ENCODE measurements around the gene GPRIN1.

Gene GPRIN1

GRCh38 chr5:176636426-176636825 lies 26.5 kb upstream of the GPRIN1 start:
- TF ChIP-seq CTCF (conservative IDR thresholded peaks at IDR 0.05; ENCODE audit: low read depth, low read length), result no peak
- no peak overlapping the region for H3K27ac ChIP-seq
- H3K9ac ChIP-seq, result no peak overlapping the region
- no peaks in the 10 kb centered on the region for H4K20me1 ChIP-seq (ENCODE audit: insufficient read depth)
- H3K27me3 ChIP-seq (ENCODE audit: insufficient read depth, low read depth), result peaks cover 3% of the 10 kb centered on the region; the same call in 1 of the 2 replicates
- H3K4me2 ChIP-seq, result no peak overlapping the region
- H2AFZ ChIP-seq (ENCODE audit: low read depth), result no peak overlapping the region
- no peak overlapping the region for H3K4me3 ChIP-seq (IDR thresholded peaks at IDR 0.05; ENCODE audit: insufficient read depth, low read depth, low read length)
- no peaks in the 10 kb centered on the region for H3K79me2 ChIP-seq (ENCODE audit: insufficient read depth, low read depth)
- no peaks in the 10 kb centered on the region for H3K36me3 ChIP-seq (ENCODE audit: insufficient read depth)
- H3K4me1 ChIP-seq (ENCODE audit: low read depth, poor library complexity, severe bottlenecking), result no peaks in the 10 kb centered on the region

GRCh38 chr5:176633598-176633997 lies 23.6 kb upstream of the GPRIN1 start:
- H4K20me1 ChIP-seq (ENCODE audit: insufficient read depth), result no peaks in the 10 kb centered on the region
- H3K27me3 ChIP-seq (ENCODE audit: insufficient read depth, low read depth), result peaks cover 3% of the 10 kb centered on the region; the same call in 1 of the 2 replicates
- no peak overlapping the region for H3K9ac ChIP-seq
- H3K4me3 ChIP-seq (IDR thresholded peaks at IDR 0.05; ENCODE audit: insufficient read depth, low read depth, low read length), result no peak overlapping the region
- no peaks in the 10 kb centered on the region for H3K36me3 ChIP-seq (ENCODE audit: insufficient read depth)
- no peak overlapping the region for H3K4me2 ChIP-seq
- no peak for TF ChIP-seq CTCF (conservative IDR thresholded peaks at IDR 0.05; ENCODE audit: low read depth, low read length)
- no peak overlapping the region for H2AFZ ChIP-seq (ENCODE audit: low read depth)
- H3K4me1 ChIP-seq (ENCODE audit: low read depth, poor library complexity, severe bottlenecking), result no peaks in the 10 kb centered on the region
- H3K27ac ChIP-seq, result no peak overlapping the region
- H3K79me2 ChIP-seq (ENCODE audit: insufficient read depth, low read depth), result no peaks in the 10 kb centered on the region

- no peak for TF ChIP-seq CTCF (conservative IDR thresholded peaks at IDR 0.05; ENCODE audit: low read depth, low read length)
- H3K36me3 ChIP-seq (ENCODE audit: insufficient read depth), result no peaks in the 10 kb centered on the region
- no peak overlapping the region for H3K27ac ChIP-seq
- no peaks in the 10 kb centered on the region for H3K4me1 ChIP-seq (ENCODE audit: low read depth, poor library complexity, severe bottlenecking)
- H2AFZ ChIP-seq (ENCODE audit: low read depth), result no peak overlapping the region
- H3K4me3 ChIP-seq (IDR thresholded peaks at IDR 0.05; ENCODE audit: insufficient read depth, low read depth, low read length), result no peak overlapping the region
- H3K4me2 ChIP-seq, result no peak overlapping the region
- no peaks in the 10 kb centered on the region for H3K79me2 ChIP-seq (ENCODE audit: insufficient read depth, low read depth)
- peaks cover 3% of the 10 kb centered on the region; the same call in 1 of the 2 replicates for H3K27me3 ChIP-seq (ENCODE audit: insufficient read depth, low read depth)
- H3K9ac ChIP-seq, result no peak overlapping the region
- H4K20me1 ChIP-seq (ENCODE audit: insufficient read depth), result no peaks in the 10 kb centered on the region
These were observed 22.8 kb upstream of the GPRIN1 start for GRCh38 chr5:176632745-176633144.

DNA sequence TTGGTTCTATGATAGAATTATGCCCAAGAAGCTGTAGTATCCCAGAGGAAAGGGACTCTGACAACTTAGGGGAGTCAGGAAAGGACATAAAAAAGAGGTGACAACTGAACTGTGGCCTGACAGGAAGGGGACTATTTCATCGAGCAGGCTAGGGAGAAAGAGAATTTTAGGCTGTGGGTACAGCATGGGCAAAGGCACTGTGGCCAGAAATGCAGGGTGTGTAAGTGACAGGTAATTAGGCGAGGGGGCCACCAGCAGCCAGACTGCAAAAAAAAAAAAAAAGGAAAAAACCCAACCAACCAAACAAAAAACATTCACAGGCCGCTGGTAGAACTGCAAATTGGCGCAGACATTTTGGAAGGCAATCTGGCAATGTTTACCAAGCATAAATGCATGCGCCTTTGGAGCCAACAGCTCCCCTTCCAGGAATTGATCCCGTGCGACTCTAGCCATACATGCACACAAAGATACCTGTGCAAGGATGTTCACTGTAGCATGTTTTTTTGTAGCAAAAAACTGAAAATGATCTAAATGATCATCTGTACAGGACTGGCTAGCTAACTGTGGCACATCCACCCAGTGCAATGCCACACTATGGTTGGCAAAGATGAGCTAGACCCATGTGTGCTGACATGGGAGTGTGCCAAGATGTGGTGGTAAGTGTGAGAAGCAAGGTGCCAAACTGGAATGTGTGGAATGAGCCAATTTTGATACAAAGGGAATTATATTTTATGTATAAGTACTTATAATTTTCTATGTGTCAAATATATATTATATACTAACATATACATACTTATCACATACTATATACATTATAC lies 21.6 kb upstream of the GPRIN1 start:
- Histone ChIP-seq H3K4me2 (no peak overlapping the region), H3K79me2 (ENCODE audit: insufficient read depth, low read depth) (no peaks in the 10 kb centered on the region), H3K27me3 (ENCODE audit: insufficient read depth, low read depth) (peaks cover 3% of the 10 kb centered on the region; the same call in 1 of the 2 replicates), H3K4me1 (ENCODE audit: low read depth, poor library complexity, severe bottlenecking) (no peaks in the 10 kb centered on the region), H3K9ac (no peak overlapping the region), H3K36me3 (ENCODE audit: insufficient read depth) (no peaks in the 10 kb centered on the region), H2AFZ (ENCODE audit: low read depth) (no peak overlapping the region), H3K27ac (no peak overlapping the region), H4K20me1 (ENCODE audit: insufficient read depth) (no peaks in the 10 kb centered on the region), H3K4me3 (IDR thresholded peaks at IDR 0.05; ENCODE audit: insufficient read depth, low read depth, low read length) (no peak overlapping the region)
- no peak for TF ChIP-seq CTCF (conservative IDR thresholded peaks at IDR 0.05; ENCODE audit: low read depth, low read length)

All from KMS-11 (cell line).